GM23338 (cell line): ENCODE data around the gene KRTAP4-4. TPM values are rescaled to one million over a fixed set of nuclear protein-coding genes. Genes with fewer than 3 reads are reported as not detected.

Experiments
- ATAC-seq: fragments of 200-7000 bp; cut with Tn5 transposase; 3 replicates; pipeline ENCODE4 v1.9.1; 2020
- DNase-seq: peaks from one replicate; pipeline ENCODE4 v3.0.0-alpha.2; 2015; ENCODE audit warnings: low spot score
- H2AFZ ChIP-seq: fragments of 200-600 bp; sonication (generic); 2 replicates; pipeline ENCODE4 v1.8.0; 2016; ENCODE audit warnings: antibody characterized with exemption, mild to moderate bottlenecking, moderate library complexity
- H3F3A ChIP-seq: fragments of 200-600 bp; sonication (generic); replicated peaks from 2 replicates; pipeline ENCODE4 v1.8.0; 2017; ENCODE audit warnings: antibody characterized with exemption, mixed run types, low read depth
- H3K27ac ChIP-seq: fragments of 200-600 bp; sonication (generic); 2 replicates; pipeline ENCODE4 v1.6.1; 2016; ENCODE audit warnings: low read depth
- H3K27me3 ChIP-seq: fragments of 200-600 bp; sonication (generic); 2 replicates; pipeline ENCODE4 v1.8.0; 2016; ENCODE audit warnings: mild to moderate bottlenecking, mixed run types, moderate library complexity; ENCODE audit not compliant: insufficient read depth
- H3K36me3 ChIP-seq: fragments of 200-600 bp; sonication (generic); 2 replicates; pipeline ENCODE4 v1.8.0; 2016; ENCODE audit warnings: mild to moderate bottlenecking; ENCODE audit not compliant: insufficient read depth
- H3K4me1 ChIP-seq: fragments of 200-600 bp; sonication (generic); 2 replicates; pipeline ENCODE4 v1.8.0; 2016; ENCODE audit warnings: mild to moderate bottlenecking, moderate library complexity; ENCODE audit not compliant: insufficient read depth
- H3K4me2 ChIP-seq: fragments of 200-600 bp; sonication (generic); 2 replicates; pipeline ENCODE4 v1.7.1; 2017; ENCODE audit warnings: mixed run types
- H3K4me3 ChIP-seq: fragments of 200-600 bp; sonication (generic); 2 replicates; pipeline ENCODE4 v1.6.1; 2016; ENCODE audit warnings: mixed run types
- H3K79me2 ChIP-seq: fragments of 200-600 bp; sonication (generic); replicated peaks from 2 replicates; pipeline ENCODE4 v1.8.0; 2017; ENCODE audit warnings: mild to moderate bottlenecking; ENCODE audit not compliant: insufficient read depth
- H3K9me2 ChIP-seq: fragments of 200-600 bp; sonication (generic); 2 replicates; pipeline ENCODE4 v1.8.0; 2017; ENCODE audit not compliant: insufficient read depth
- H4K20me1 ChIP-seq: fragments of 200-600 bp; sonication (generic); replicated peaks from 2 replicates; pipeline ENCODE4 v1.8.0; 2017; ENCODE audit warnings: mild to moderate bottlenecking; ENCODE audit not compliant: insufficient read depth
- H3K27ac Mint-ChIP-seq: 2 replicates; pipeline ENCODE4 v1.8.0; 2020; ENCODE audit warnings: inconsistent platforms, mild to moderate bottlenecking, moderate library complexity, mixed read lengths
- H3K27me3 Mint-ChIP-seq: 3 replicates; pipeline ENCODE4 v1.8.0; 2022; ENCODE audit warnings: low read depth, mild to moderate bottlenecking, moderate library complexity, mixed read lengths, inconsistent platforms; ENCODE audit not compliant: insufficient read depth, poor library complexity
- H3K36me3 Mint-ChIP-seq: 3 replicates; pipeline ENCODE4 v1.8.0; 2021; ENCODE audit warnings: low read depth, mild to moderate bottlenecking, inconsistent platforms, moderate library complexity, mixed read lengths
- H3K4me1 Mint-ChIP-seq: 3 replicates; pipeline ENCODE4 v1.8.0; 2020; ENCODE audit warnings: mild to moderate bottlenecking, inconsistent platforms, mixed read lengths
- H3K4me3 Mint-ChIP-seq: 3 replicates; pipeline ENCODE4 v1.8.0; 2021; ENCODE audit warnings: moderate library complexity, mild to moderate bottlenecking, inconsistent platforms, mixed read lengths
- H3K9me3 Mint-ChIP-seq: 3 replicates; pipeline ENCODE4 v1.8.0; 2020; ENCODE audit warnings: moderate library complexity, mild to moderate bottlenecking, inconsistent platforms, mixed read lengths
- CREB1 ChIP-seq: fragments of 250-450 bp; sonication (Bioruptor Pico); IDR thresholded peaks from 2 replicates; pipeline ENCODE4 v1.5.0; 2020; ENCODE audit warnings: low read depth, mild to moderate bottlenecking, moderate library complexity
- EZH2 ChIP-seq: fragments of 200-600 bp; sonication (generic); IDR thresholded peaks from one replicate; pipeline ENCODE4 v1.8.0; 2017; ENCODE audit warnings: antibody characterized with exemption, mild to moderate bottlenecking, low read depth; ENCODE audit not compliant: unreplicated experiment
- EZH2phosphoT487 ChIP-seq: fragments of 200-600 bp; sonication (generic); IDR thresholded peaks from one replicate; pipeline ENCODE4 v1.8.1; 2018; ENCODE audit warnings: antibody characterized with exemption; ENCODE audit not compliant: unreplicated experiment
- JUNB ChIP-seq: IDR thresholded peaks from one replicate; pipeline ENCODE4 v1.6.1; 2016; ENCODE audit warnings: antibody characterized with exemption; ENCODE audit not compliant: unreplicated experiment
- NANOG ChIP-seq: IDR thresholded peaks from 2 replicates; pipeline ENCODE4 v1.6.1; 2016; ENCODE audit warnings: antibody characterized with exemption, borderline replicate concordance
- POLR2AphosphoS5 ChIP-seq: IDR thresholded peaks from 2 replicates; pipeline ENCODE4 v1.6.1; 2016; ENCODE audit warnings: antibody characterized with exemption, low read depth
- STAT1 ChIP-seq: IDR thresholded peaks from one replicate; pipeline ENCODE4 v1.6.1; 2016; ENCODE audit warnings: antibody characterized with exemption; ENCODE audit not compliant: unreplicated experiment
- ZNF114 ChIP-seq: fragments of 250-450 bp; sonication (Bioruptor Pico); IDR thresholded peaks from 2 replicates; pipeline ENCODE4 v1.5.0; 2020; ENCODE audit warnings: mild to moderate bottlenecking, moderate library complexity
- ZNF331 ChIP-seq: fragments of 250-450 bp; sonication (Bioruptor Pico); IDR thresholded peaks from 2 replicates; pipeline ENCODE4 v1.5.0; 2020; ENCODE audit warnings: low read depth, mild to moderate bottlenecking, moderate library complexity
- ZNF462 ChIP-seq: fragments of 250-450 bp; sonication (Bioruptor Pico); IDR thresholded peaks from 2 replicates; pipeline ENCODE4 v1.5.0; 2020; ENCODE audit warnings: mild to moderate bottlenecking, moderate library complexity
- polyA plus RNA-seq: library from polyadenylated mRNA; unstranded; fragments of >200 nt; fragmentation: Nextera tagmentation; extraction: Ambion mirVana; gene quantifications from 2 replicates; pipeline ENCODE4 v1.2.1, GENCODE V29; 2016
- total RNA-seq: library from RNA; depleted of rRNA; stranded (reverse); fragments of >200 nt; shearing (Covaris generic); gene quantifications from 2 replicates; pipeline ENCODE4 v1.2.3, GENCODE V29; 2014
- TF ChIP-seq, protein P1 (sequence below): IDR thresholded peaks from 2 replicates; pipeline ENCODE4 v1.6.1; 2016; ENCODE audit warnings: antibody characterized with exemption
- TF ChIP-seq, protein P2 (sequence below): IDR thresholded peaks from one replicate; pipeline ENCODE4 v1.6.1; 2018; ENCODE audit warnings: antibody characterized with exemption; ENCODE audit not compliant: unreplicated experiment
- TF ChIP-seq, protein P3 (sequence below), 2 experiments: fragments of 200-600 bp in 1 of 2; sonication (generic) in 1 of 2; conservative IDR thresholded peaks; 2 replicates each; pipeline versions ENCODE4 v1.5.1 to v1.6.1; 2016 to 2017; ENCODE audit warnings: antibody characterized with exemption in 2 of 2, low read depth in 2 of 2, mild to moderate bottlenecking in 2 of 2, moderate library complexity in 1 of 2

The KRTAP4-4 gene
- total and polyA plus RNA-seq, 2 experiments from 2014 or later = not detected

- peaks cover 3% of the 10 kb centered on the region; the same call in 2 of the 3 replicates for H3K4me1 Mint-ChIP-seq
- DNase-seq (no peak), ATAC-seq (no peak)
- no peaks in the 10 kb centered on the region for H3K27me3 ChIP-seq
- H3F3A ChIP-seq = no peaks in the 10 kb centered on the region
- H3K9me3 Mint-ChIP-seq = no peaks in the 10 kb centered on the region
- no peak overlapping the region for H3K4me3 ChIP-seq
- H3K4me1 ChIP-seq = no peaks in the 10 kb centered on the region
- H3K27me3 Mint-ChIP-seq = peaks cover 7% of the 10 kb centered on the region
- no peaks in the 10 kb centered on the region for H3K36me3 Mint-ChIP-seq
- H2AFZ ChIP-seq = no peak overlapping the region
- no peak overlapping the region; the same call in 1 of the 2 replicates for H3K27ac Mint-ChIP-seq
- no peak overlapping the region for H3K4me2 ChIP-seq
- H3K4me3 Mint-ChIP-seq = no peak overlapping the region
- TF ChIP-seq POLR2AphosphoS5 = no peak
- TF ChIP-seq, protein P1, sequence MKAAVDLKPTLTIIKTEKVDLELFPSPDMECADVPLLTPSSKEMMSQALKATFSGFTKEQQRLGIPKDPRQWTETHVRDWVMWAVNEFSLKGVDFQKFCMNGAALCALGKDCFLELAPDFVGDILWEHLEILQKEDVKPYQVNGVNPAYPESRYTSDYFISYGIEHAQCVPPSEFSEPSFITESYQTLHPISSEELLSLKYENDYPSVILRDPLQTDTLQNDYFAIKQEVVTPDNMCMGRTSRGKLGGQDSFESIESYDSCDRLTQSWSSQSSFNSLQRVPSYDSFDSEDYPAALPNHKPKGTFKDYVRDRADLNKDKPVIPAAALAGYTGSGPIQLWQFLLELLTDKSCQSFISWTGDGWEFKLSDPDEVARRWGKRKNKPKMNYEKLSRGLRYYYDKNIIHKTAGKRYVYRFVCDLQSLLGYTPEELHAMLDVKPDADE = no peak
- no peak for TF ChIP-seq ZNF331 (CRISPR knock-in tag)
- no peak for TF ChIP-seq EZH2
- no peak for TF ChIP-seq STAT1
- no peak for TF ChIP-seq NANOG
- no peak for TF ChIP-seq CREB1 (CRISPR knock-in tag)
- no peak for TF ChIP-seq ZNF462 (CRISPR knock-in tag)
- no peak for TF ChIP-seq EZH2phosphoT487
- TF ChIP-seq JUNB = no peak
- no peak for TF ChIP-seq ZNF114 (CRISPR knock-in tag)
- TF ChIP-seq, protein P2, sequence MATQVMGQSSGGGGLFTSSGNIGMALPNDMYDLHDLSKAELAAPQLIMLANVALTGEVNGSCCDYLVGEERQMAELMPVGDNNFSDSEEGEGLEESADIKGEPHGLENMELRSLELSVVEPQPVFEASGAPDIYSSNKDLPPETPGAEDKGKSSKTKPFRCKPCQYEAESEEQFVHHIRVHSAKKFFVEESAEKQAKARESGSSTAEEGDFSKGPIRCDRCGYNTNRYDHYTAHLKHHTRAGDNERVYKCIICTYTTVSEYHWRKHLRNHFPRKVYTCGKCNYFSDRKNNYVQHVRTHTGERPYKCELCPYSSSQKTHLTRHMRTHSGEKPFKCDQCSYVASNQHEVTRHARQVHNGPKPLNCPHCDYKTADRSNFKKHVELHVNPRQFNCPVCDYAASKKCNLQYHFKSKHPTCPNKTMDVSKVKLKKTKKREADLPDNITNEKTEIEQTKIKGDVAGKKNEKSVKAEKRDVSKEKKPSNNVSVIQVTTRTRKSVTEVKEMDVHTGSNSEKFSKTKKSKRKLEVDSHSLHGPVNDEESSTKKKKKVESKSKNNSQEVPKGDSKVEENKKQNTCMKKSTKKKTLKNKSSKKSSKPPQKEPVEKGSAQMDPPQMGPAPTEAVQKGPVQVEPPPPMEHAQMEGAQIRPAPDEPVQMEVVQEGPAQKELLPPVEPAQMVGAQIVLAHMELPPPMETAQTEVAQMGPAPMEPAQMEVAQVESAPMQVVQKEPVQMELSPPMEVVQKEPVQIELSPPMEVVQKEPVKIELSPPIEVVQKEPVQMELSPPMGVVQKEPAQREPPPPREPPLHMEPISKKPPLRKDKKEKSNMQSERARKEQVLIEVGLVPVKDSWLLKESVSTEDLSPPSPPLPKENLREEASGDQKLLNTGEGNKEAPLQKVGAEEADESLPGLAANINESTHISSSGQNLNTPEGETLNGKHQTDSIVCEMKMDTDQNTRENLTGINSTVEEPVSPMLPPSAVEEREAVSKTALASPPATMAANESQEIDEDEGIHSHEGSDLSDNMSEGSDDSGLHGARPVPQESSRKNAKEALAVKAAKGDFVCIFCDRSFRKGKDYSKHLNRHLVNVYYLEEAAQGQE = no peak
- TF ChIP-seq, protein P3, sequence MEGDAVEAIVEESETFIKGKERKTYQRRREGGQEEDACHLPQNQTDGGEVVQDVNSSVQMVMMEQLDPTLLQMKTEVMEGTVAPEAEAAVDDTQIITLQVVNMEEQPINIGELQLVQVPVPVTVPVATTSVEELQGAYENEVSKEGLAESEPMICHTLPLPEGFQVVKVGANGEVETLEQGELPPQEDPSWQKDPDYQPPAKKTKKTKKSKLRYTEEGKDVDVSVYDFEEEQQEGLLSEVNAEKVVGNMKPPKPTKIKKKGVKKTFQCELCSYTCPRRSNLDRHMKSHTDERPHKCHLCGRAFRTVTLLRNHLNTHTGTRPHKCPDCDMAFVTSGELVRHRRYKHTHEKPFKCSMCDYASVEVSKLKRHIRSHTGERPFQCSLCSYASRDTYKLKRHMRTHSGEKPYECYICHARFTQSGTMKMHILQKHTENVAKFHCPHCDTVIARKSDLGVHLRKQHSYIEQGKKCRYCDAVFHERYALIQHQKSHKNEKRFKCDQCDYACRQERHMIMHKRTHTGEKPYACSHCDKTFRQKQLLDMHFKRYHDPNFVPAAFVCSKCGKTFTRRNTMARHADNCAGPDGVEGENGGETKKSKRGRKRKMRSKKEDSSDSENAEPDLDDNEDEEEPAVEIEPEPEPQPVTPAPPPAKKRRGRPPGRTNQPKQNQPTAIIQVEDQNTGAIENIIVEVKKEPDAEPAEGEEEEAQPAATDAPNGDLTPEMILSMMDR (conservative IDR thresholded peaks at IDR 0.05; ENCODE audit: low read depth in 2 of 2) = no peak
- H3K36me3 ChIP-seq = no peaks in the 10 kb centered on the region
- no peaks in the 10 kb centered on the region for H3K79me2 ChIP-seq
- H4K20me1 ChIP-seq = no peaks in the 10 kb centered on the region
- no peaks in the 10 kb centered on the region for H3K9me2 ChIP-seq
- H3K27ac ChIP-seq = no peak overlapping the region
Measured at GRCh38 chr17:41153856-41154255, 6.7 kb downstream of the KRTAP4-4 start.
